DND-41 (cell line): Measurements from ENCODE around the gene PGLYRP1.
A peak's percentile ranks its signal among the peaks of the same experiment; 100 is the strongest.

Source experiments
- ATAC-seq: fragments of 200-7000 bp; cut with Tn5 transposase; 3 replicates; pipeline ENCODE4 v1.9.1; 2021; ENCODE audit warnings: low read depth; ENCODE audit not compliant: insufficient read depth
- DNase-seq: peaks from one replicate; pipeline ENCODE4 v3.0.0-alpha.2; 2020
- H2AFZ ChIP-seq: 2 replicates; pipeline ENCODE4 v1.6.0; 2012; ENCODE audit warnings: low read depth, low read length
- H3K27ac ChIP-seq: 2 replicates; pipeline ENCODE4 v1.5.1; 2012; ENCODE audit warnings: low read length, inconsistent platforms
- H3K27me3 ChIP-seq: fragments of 200-600 bp; sonication (generic); 2 replicates; pipeline ENCODE4 v1.6.0; 2012; ENCODE audit warnings: low read length, mild to moderate bottlenecking, inconsistent platforms; ENCODE audit not compliant: insufficient read depth, poor library complexity
- H3K36me3 ChIP-seq: 2 replicates; pipeline ENCODE4 v1.5.1; 2012; ENCODE audit warnings: low read length, inconsistent platforms; ENCODE audit not compliant: insufficient read depth
- H3K4me1 ChIP-seq: 2 replicates; pipeline ENCODE4 v1.5.1; 2012; ENCODE audit warnings: mild to moderate bottlenecking, low read length; ENCODE audit not compliant: insufficient read depth
- H3K4me2 ChIP-seq: 2 replicates; pipeline ENCODE4 v1.6.0; 2012; ENCODE audit warnings: mild to moderate bottlenecking, moderate library complexity, low read length, inconsistent platforms; ENCODE audit not compliant: insufficient read depth
- H3K4me3 ChIP-seq, 2 experiments: fragments of 200-600 bp in 1 of 2; shearing (Covaris generic) in 1 of 2; 2 replicates each; pipeline ENCODE4 v1.5.1; 2012 to 2016; ENCODE audit warnings: inconsistent platforms in 2 of 2, low read length in 2 of 2, mild to moderate bottlenecking in 2 of 2, low read depth in 1 of 2, moderate library complexity in 1 of 2
- H3K79me2 ChIP-seq: 2 replicates; pipeline ENCODE4 v1.6.0; 2012; ENCODE audit warnings: low read length, inconsistent platforms; ENCODE audit not compliant: insufficient read depth
- H3K9ac ChIP-seq: 2 replicates; pipeline ENCODE4 v1.6.0; 2012; ENCODE audit warnings: low read depth, mild to moderate bottlenecking, inconsistent platforms, low read length, moderate library complexity
- H3K9me3 ChIP-seq: 2 replicates; pipeline ENCODE4 v1.5.1; 2012; ENCODE audit warnings: low read length, moderate library complexity, mild to moderate bottlenecking, inconsistent platforms; ENCODE audit not compliant: insufficient read depth, severe bottlenecking
- H4K20me1 ChIP-seq: 2 replicates; pipeline ENCODE4 v1.6.0; 2012; ENCODE audit warnings: low read length; ENCODE audit not compliant: insufficient read depth
- CTCF ChIP-seq: IDR thresholded peaks from 2 replicates; pipeline ENCODE4 v1.5.1; 2012; ENCODE audit warnings: borderline replicate concordance, low read length, moderate library complexity, mild to moderate bottlenecking; ENCODE audit not compliant: poor library complexity, severe bottlenecking; ENCODE audit errors: extremely low read depth
- EZH2 ChIP-seq: IDR thresholded peaks from 3 replicates; pipeline ENCODE4 v1.6.1; 2012; ENCODE audit warnings: borderline replicate concordance, low read depth, mild to moderate bottlenecking, moderate library complexity, low read length, inconsistent platforms; ENCODE audit not compliant: severe bottlenecking

Gene PGLYRP1

GRCh38 chr19:46014941-46015686, 7.7 kb downstream of the PGLYRP1 start:
- no peak for DNase-seq

GRCh38 chr19:46014534-46014933, 8.3 kb downstream of the PGLYRP1 start:
- DNase-seq = no peak
- H3K4me3 ChIP-seq = no peak overlapping the region
- H3K79me2 ChIP-seq = no peaks in the 10 kb centered on the region
- no peaks in the 10 kb centered on the region for H3K4me1 ChIP-seq
- TF ChIP-seq EZH2 = no peak
- no peak for TF ChIP-seq CTCF
- H3K36me3 ChIP-seq = peaks cover 30% of the 10 kb centered on the region
- H3K27ac ChIP-seq = no peak overlapping the region
- no peak overlapping the region for H3K9ac ChIP-seq
- no peaks in the 10 kb centered on the region for H3K27me3 ChIP-seq
- H3K4me2 ChIP-seq = no peak overlapping the region
- H4K20me1 ChIP-seq = peaks cover 5% of the 10 kb centered on the region
- no peak overlapping the region for H2AFZ ChIP-seq
- no peaks in the 10 kb centered on the region for H3K9me3 ChIP-seq
- ATAC-seq = no peak

More at GRCh38 chr19:46014941-46015686, 7.7 kb downstream of the PGLYRP1 start:
- Histone ChIP-seq H3K79me2 (no peaks in the 10 kb centered on the region), H3K27ac (no peak overlapping the region), H4K20me1 (peaks cover 3% of the 10 kb centered on the region), H2AFZ (no peak overlapping the region), H3K27me3 (no peaks in the 10 kb centered on the region), H3K4me2 (no peak overlapping the region), H3K9me3 (no peaks in the 10 kb centered on the region), H3K9ac (no peak overlapping the region), H3K36me3 (peaks cover 26% of the 10 kb centered on the region), H3K4me1 (no peaks in the 10 kb centered on the region), H3K4me3 (no peak overlapping the region)
- ATAC-seq = no peak
- TF ChIP-seq CTCF (no peak), EZH2 (no peak)

GRCh38 chr19:46009530-46010510, 13.0 kb downstream of the PGLYRP1 start:
- ATAC-seq (peak; percentile 92), DNase-seq (peak; percentile 69)
- H2AFZ ChIP-seq = no peak overlapping the region
- H3K4me1 ChIP-seq = no peaks in the 10 kb centered on the region
- H3K9me3 ChIP-seq = no peaks in the 10 kb centered on the region
- no peaks in the 10 kb centered on the region for H3K79me2 ChIP-seq
- no peak overlapping the region for H3K27ac ChIP-seq
- H3K4me2 ChIP-seq = no peak overlapping the region
- peaks cover 9% of the 10 kb centered on the region; the same call in 1 of the 2 replicates for H4K20me1 ChIP-seq
- no peak overlapping the region for H3K4me3 ChIP-seq
- no peak for TF ChIP-seq EZH2
- peak; percentile 85 for TF ChIP-seq CTCF
- peaks cover 30% of the 10 kb centered on the region for H3K36me3 ChIP-seq
- H3K27me3 ChIP-seq = no peaks in the 10 kb centered on the region
- no peak overlapping the region for H3K9ac ChIP-seq
